Activated gamma-delta T cell treated with Interleukin-2 at 50 U/mL for 16 hours (primary cell): ENCODE measurements around the gene GOLGA6L25.
"Not testable (repeated sequence)": the region's sequence is repeated elsewhere in the genome, so short reads cannot be mapped to it uniquely, and the experiment has no call there.

ENCODE experiments used
- DNase-seq: peaks from one replicate; pipeline ENCODE4 v3.0.0-alpha.2; 2020

GOLGA6L25 gene, protein sequence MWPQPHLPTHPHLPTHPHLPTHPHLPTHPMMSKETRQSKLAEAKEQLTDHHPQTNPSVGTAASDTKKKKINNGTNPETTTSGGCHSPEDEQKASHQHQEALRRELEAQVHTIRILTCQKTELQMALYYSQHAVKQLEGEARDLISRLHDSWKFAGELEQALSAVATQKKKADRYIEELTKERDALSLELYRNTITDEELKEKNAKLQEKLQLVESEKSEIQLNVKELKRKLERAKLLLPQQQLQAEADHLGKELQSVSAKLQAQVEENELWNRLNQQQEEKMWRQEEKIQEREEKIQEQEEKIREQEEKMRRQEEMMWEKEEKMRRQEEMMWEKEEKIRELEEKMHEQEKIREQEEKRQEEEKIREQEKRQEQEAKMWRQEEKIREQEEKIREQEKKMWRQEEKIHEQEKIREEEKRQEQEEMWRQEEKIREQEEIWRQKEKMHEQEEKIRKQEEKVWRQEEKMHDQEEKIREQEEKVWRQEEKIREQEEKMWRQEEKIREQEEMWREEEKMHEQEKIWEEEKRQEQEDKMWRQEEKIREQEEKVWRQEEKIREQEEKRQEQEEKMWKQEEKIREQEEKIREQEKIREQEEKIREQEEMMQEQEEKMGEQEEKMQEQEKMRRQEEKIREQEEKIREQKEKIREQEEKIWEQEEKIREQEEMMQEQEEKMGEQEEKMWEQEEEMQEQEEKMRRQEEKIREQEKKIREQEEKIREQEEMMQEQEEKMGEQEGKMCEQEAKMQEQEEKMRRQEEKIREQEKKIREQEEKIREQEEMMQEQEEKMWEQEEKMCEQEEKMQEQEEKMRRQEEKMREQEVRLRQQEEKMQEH

DNA sequence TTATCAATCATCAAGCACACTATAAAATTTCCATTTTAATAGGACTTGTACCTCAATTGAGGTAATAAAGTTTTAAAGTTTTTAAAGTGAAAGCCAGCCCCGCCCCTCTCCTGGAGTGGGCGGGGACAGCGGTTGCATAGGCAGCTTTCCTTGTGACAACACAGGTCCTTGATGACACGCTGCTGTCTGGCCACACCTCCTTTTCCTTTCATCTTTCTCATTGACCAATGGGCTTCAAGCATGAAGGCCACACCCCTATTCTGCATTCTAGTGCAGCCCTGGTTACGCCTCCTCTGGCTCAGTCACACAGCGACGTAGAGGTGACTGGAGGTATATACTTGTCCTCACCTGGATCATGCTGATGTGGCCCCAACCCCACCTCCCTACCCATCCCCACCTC, at the start of gene GOLGA6L25:
TSS of gene GOLGA6L25 (plus strand) at position 301 of the 400 bp plus-strand sequence. CDS start at position 362, 61 bp downstream.
- DNase-seq = not testable (repeated sequence)

DNA sequence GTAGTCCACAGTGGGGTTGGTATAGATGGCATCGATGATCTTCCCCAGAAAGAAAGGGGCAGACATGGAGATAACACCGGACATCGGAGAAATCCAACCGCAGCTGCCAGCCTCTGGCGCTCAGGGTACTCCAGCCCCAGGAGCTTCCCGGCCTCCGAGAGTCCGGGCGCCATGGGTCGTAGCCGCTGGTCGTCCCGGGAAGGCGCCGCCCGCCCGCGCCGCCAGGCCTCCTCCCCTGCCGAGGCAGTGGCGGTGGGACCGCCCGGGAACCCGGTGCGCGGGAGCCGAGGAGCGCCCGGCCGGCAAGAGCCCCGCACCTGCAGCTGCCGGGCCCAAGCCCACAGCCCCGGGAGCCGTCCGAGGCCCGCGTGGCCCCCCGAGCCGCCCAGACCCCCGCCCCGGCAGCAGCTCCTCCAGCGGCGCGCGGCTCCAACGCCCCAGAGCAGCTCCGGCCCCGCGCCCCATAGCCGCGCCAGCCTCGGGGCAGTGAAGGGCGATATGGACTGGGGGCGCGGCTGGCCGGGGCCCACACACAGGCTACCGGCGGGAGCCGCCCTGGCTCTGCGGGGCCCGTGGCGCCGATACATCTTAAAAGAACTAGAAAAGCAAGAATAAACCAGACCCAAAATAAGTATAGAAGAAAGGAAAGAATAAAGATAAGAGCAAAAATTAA, 45.0 kb upstream of the GOLGA6L25 start:
- DNase-seq = not testable (repeated sequence)

DNA sequence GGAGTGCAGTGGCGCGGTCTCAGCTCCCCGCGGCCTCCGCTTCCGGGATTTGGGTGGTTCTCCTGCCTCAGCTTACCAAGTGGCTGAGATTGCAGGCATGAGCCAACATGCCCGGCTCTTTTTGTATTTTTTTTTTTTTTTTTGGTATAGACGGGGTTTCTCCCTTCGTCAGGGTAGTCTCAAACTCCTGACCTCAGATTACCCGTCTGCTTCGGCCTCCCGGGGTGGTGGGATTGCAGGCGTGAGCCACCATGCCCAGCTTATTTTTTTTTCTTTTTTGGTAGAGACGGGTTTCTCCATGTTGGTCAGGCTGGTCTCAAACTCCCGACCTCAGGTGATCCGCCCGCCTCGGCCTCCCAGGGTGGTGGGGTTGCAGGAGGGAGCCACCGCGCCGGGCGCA, 39.2 kb upstream of the GOLGA6L25 start:
- DNase-seq = not testable (repeated sequence)

DNA sequence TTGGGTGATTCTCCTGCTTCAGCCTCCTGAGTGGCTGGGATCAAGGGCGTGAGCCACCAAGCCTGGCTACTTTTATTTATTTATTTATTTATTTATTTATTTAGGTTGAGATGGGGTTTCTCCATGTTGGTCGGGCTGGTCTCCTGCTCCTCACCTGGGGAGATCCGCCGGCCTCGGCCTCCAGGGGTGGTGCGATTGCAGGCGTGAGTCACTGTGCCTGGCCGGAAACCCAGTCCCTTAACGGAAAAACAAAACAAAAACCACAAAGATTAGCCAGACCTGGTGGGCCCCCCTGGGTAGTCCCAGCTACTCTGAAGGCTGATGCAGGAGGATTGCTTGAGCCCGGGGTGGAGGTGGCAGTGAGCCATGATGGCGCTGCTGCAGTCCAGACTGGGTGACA, 38.2 kb upstream of the GOLGA6L25 start:
- not testable (repeated sequence) for DNase-seq

DNA sequence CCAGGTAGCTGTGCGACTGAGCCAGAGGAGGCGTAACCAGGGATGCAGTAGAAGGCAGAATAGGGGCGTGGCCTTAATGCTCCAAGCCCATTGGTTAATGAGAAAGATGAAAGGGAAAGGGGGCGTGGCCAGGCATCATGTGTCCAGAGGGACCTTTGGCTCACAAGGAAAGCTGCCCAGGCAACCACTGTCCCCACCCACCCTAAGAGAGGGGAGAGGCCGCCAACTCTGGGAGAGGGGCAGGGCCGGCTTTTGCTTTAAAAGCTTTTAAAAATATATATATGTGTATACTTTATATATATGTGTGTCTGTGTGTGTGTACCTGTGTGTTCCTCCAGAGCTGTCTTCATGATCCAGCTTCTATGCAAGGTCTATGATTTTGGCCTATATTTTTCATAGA, 20.4 kb upstream of the GOLGA6L25 start, which contains the start of gene GOLGA8G:
TSS of gene GOLGA8G (minus strand) at position 18 of the 400 bp plus-strand sequence. CDS start 62 bp downstream, outside the sequence.
- not testable (repeated sequence) for DNase-seq

DNA sequence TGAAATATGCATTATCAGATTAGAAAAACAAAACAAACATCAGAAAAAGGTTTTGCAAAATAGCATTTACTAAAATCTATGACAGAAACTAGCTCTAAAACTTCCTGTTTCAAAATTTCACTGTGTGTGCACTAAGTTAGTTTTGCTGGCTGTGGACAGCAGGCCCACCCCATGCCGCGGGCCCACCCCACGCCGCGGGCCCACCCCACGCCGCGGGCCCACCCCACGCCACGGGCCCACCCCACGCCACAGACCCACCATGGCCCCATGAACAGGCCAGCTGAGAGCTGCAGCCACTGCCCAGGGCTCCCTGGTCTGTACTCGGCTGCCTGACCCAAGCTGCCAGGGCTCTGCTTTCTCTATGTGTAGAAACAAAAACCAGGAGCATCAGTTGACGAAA, 20.0 kb downstream of the GOLGA6L25 start:
- DNase-seq = not testable (repeated sequence)

DNA sequence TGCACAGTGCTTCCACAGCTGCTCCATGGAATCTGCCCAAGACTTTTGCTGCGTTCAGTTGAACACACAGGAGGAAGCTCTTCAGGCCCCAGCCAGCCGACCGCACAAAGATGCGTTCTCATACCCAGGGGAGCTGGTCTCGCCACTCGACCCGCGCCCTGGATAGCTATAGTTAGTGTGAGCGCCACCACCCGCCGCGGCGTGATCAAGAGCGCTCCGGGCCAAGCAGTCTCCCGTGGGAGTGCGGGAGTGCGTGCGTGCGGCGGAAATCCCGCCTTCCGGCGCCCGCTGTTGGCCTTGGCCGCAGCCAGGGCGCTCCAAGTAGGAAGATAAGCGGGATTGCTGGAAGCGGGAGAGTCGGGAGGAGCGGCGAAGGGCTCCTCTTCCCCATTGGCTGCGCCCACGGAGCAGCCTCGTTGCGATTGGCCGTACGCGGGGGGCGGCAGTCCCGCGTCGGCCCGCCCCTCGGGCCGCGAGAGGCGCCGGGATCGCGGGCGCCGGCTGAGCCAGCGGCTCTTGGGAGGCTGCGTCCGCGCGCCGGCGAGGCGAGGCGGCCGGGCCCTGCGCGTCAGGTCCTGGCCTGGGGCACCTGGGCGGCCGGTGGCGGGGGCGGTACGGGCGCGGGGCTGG, 35.7 kb downstream of the GOLGA6L25 start:
- not testable (repeated sequence) for DNase-seq

DNA sequence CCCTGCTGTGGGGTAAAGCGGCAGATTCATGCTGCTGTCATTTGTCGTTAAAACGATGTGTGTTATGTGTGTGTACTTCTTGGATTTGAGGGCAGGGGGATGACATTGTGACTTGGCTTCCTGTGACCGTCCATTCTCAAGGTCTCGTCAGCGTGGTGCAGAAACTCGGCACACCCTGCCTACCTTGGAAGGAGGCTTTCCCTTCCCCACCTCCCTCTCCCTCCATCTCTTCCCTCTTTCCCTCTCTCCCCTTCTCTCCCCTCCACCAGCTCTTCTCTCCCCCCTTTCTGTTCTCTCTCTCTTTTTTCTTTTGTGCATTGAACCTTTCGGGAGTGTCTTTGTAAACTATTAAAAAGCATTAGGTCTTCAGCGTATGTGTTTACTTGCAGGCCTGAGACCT, 36.4 kb downstream of the GOLGA6L25 start:
- DNase-seq = not testable (repeated sequence)

DNA sequence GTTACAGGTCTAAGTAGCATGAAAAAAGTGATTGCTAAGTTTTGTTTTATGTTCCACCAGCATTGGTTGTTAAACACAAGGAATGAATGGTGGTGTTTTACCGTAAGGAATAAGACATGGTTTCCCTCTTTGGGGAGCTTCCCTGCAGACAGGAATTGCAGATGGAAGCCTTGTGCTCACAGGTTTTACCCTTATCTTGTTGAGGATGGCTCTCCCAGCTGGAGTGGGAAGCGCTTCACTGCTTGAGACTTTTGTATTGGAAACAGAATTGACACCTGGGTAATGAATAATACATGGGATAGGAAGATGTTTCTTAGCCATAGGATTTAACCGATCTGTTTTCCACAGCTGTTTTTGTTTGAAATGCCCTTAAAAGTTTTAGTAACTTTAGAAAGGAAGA, 39.0 kb downstream of the GOLGA6L25 start:
- not testable (repeated sequence) for DNase-seq

DNA sequence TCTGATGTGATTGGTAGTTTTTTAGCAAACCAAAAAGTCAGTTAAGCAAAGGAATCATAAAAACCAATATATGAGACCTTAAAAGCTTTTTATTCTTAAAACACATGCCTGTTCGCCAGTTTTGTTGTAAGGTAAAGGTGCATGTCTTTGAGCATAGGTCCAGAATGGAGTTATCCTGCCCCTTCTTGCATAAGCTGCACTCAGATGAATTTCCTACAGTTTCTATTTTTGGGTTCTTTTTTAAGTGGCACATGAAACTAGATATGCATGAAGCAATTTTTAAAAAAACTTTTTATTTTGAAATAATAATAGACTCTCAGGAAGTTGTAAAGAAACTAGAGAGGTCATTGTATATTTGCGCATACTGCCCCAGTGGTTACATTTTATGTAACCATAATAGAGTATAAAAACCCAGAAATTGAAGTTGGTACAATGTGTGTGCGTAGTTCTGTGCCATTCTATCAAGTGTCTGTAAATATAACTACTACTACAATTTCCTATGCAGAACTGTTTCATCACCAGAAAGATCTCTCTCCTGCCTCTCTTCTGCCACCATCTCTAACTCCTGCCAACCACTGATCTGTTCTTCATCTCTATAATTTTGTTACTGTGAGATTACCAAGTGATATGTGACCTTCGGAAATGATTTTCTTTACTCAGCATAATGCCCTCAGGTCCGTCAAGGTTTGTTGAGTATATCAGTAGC, 40.2 kb downstream of the GOLGA6L25 start:
- not testable (repeated sequence) for DNase-seq

DNA sequence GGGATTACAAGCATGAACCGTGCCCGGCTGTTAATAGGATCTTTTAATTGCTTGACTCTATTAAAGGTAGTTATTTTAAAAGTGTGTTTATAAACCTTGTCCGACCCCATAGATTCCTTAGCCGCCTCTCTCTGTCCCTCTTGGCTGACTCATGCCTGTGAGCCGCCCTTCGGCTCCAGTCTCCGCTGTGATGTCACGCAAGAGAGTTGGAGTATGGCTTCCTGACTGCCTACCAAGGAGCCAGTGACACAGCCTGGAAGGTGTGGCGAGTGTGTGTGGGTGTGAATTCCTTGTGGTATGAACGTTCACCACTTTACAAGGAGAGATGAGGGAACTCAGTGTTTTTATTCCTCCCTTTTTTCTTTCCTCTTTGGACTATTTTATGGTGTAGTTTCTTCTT, 44.1 kb downstream of the GOLGA6L25 start:
- DNase-seq = not testable (repeated sequence)

DNA sequence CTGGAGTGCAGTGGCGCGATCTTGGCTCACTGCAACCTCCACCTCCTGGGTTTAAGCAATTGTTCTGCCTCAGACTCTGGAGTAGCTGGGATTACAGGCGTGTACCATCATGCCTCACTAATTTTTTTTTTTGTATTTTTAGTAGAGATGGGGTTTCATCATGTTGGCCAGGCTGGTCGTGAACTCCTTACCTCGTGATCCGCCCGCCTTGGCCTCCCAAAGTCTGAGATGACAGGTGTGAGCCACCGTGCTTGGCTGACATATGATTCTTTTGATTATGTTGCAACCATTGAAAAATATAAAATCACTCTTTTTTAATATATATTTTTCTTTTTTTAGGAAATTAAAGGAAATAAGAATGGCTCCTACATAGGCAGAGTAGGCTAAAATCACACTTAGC, 44.8 kb downstream of the GOLGA6L25 start:
- DNase-seq = not testable (repeated sequence)

DNA sequence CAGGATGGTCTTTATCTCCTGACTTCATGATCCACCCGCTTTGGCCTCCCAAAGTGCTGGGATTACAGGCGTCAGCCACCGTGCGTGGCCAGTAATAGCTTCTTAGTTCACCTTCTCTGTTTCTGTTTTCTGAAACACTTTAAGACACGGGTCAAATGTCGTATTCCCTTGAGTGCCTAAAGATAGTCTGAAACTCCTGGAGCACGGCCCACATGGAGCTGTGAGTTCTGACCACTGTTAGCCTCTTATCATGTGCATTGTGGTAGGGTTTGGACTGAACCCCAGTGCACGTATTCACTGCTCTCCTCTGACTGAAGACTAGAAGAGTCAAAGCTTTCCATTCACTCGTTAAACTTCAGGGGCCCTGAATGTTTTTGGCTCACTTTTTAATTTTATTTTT, 48.8 kb downstream of the GOLGA6L25 start:
- not testable (repeated sequence) for DNase-seq
